ENCODE results near the gene CPNE5.

The CPNE5 gene

GRCh38 chr6:36752886-36753506 is 86.2 kb downstream of the CPNE5 start:
- H3K27ac ChIP-seq = peak overlapping the region; percentile 52
- TF ChIP-seq ZFX (IDR thresholded peaks at IDR 0.05) = no peak
- TF ChIP-seq CTCF (conservative IDR thresholded peaks at IDR 0.05) = no peak

GRCh38 chr6:36752187-36752885 is 86.9 kb downstream of the CPNE5 start:
- TF ChIP-seq ZFX (IDR thresholded peaks at IDR 0.05) (peak; percentile 35; the same call in 1 of the 2 replicates), CTCF (conservative IDR thresholded peaks at IDR 0.05) (no peak)
- H3K27ac ChIP-seq = peak overlapping the region; percentile 52

GRCh38 chr6:36751833-36752186 is 87.4 kb downstream of the CPNE5 start:
- TF ChIP-seq CTCF (conservative IDR thresholded peaks at IDR 0.05) (no peak), ZFX (IDR thresholded peaks at IDR 0.05) (no peak)
- peak overlapping the region; percentile 52 for H3K27ac ChIP-seq

- H3K27ac ChIP-seq = no peak overlapping the region
- TF ChIP-seq ZFX (IDR thresholded peaks at IDR 0.05) = no peak
- TF ChIP-seq CTCF (conservative IDR thresholded peaks at IDR 0.05) = no peak
Observed at GRCh38 chr6:36751091-36751490, 88.2 kb downstream of the CPNE5 start.

- H3K27ac ChIP-seq = no peak overlapping the region
- no peak for TF ChIP-seq ZFX (IDR thresholded peaks at IDR 0.05)
- TF ChIP-seq CTCF (conservative IDR thresholded peaks at IDR 0.05) = no peak
Observed at GRCh38 chr6:36749829-36750489, 89.3 kb downstream of the CPNE5 start.

GRCh38 chr6:36746251-36746650 is 93.0 kb downstream of the CPNE5 start:
- H3K27ac ChIP-seq = no peak overlapping the region
- TF ChIP-seq CTCF (conservative IDR thresholded peaks at IDR 0.05) (no peak), ZFX (IDR thresholded peaks at IDR 0.05) (no peak)

- TF ChIP-seq ZFX (IDR thresholded peaks at IDR 0.05) (no peak), CTCF (conservative IDR thresholded peaks at IDR 0.05) (no peak)
- no peak overlapping the region for H3K27ac ChIP-seq
Observed at GRCh38 chr6:36745836-36746235, 93.4 kb downstream of the CPNE5 start.
